HG02840 (cell line): ENCODE results near the gene TEX19.

Source experiments
- ATAC-seq: cut with Tn5 transposase; IDR thresholded peaks from one replicate; pipeline ENCODE4 v1.9.1; 2021; ENCODE audit warnings: mild to moderate bottlenecking, moderate library complexity, moderate number of reproducible peaks; ENCODE audit not compliant: unreplicated experiment, low FRiP score

The TEX19 gene

DNA sequence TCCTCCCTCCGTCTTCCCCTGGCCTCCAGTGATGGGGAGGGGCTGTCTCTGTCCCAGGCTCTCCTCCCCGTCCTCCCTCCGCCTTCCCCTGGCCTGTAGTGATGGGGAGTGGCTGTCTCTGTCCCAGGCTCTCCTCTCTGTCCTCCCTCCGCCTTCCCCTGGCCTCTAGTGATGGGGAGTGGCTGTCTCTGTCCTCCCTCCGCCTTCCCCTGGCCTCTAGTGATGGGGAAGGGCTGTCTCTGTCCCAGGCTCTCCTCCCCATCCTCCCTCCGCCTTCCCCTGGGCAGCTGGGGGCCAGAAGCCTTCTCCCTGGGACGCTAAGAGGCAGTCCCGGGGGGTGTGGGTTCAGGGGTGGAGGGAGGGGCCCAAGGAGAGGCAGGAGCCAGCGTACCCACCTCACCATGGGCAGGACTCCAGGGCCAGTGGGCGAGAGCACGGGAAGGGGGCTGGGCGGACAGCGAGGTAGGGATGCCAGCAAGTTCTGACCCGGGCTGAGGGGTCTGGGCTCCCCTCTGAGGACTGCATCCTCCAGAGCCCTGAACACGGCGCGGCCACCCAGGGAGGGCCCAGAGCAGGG lies 27.3 kb downstream of the TEX19 start:
- no peak for ATAC-seq

DNA sequence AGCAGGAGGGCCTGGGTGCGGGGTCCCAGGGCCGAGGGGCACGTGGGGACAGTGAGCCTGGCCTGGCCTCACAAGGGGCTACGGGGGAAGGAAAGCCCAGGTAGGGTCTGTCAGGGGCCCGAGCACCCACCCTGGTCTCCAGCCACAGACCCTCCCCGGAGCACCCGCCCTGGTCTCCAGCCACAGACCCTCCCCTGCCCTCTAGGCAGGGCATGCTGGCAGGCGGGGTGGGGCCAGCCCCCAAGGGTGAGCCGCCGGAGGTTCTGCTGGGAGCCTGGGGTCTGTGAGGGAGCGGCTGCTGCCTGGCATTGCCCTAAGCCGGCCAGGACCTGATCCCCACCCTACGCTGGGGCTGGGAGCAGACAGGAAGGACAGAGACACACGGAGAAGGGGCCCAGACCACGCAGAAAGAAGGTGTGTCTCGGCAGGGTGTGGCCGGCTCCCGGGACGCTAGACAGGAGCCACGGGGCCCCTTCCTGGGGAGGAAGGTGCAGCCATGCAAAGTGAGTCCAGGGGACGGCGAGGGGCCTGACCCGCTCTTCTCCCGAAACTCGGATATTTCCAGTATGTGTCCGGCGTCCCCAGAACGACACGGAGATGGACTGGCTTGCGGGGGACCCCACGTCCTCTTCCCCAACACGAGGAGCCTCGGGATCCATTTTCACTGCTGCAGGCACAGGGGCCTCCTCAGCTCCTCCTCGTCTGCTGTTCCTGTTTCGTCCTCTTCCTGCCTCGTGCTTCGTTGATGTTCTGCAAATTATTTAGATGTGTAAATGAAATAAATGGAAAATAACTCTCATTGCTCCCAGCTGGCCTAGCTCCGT lies 28.0 kb downstream of the TEX19 start:
- ATAC-seq: no peak

DNA sequence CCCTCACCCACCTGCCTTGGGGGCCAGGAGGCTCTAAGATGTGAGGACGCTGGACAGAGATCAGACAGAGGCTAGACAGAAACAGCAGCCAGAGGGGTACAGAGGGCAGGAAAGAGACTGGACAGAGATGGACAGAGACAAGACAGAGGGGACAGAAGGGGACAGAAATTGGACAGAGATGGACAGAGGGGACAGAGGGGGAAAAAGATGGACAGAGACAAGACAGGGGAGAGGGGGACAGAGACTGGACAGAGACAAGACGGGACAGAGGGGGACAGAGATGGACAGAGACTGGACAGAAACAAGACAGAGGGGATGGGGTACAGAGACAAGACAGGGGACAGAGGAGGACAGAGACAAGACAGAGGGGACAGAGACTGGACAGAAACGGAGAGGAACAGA lies 28.7 kb downstream of the TEX19 start:
- ATAC-seq: no peak

DNA sequence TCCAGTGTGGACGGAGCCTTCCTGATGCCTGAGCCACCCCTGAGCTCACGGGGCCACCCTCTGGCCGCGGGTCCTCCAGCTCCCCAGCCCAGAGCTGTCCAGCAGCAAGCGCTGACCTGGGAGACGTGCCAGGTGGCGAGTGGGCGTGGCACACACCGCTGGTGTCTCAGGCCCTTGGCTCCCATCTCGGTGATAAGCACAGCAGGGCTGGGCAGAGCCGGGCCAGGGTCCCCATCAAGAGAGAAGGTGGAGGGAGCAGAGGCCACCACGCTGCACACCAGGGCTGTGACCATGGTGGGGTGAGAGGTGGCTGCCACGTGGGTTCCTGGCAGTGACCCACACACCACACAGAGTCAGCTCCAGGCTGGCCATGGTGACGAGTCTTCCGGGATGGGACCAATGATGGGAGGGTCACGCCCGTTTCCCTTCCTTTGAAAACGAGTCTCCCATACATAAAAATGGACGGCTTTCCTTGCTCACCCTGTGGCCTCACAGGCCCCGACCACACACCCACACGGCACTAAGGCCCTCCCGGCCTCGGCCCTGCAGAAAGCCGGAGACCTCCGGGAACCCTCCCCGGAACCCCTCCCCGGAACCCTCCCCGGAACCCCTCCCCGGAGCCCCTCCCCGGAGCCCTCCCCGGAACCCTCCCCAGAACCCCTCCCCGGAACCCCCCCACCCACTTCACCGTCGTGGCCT lies 29.3 kb downstream of the TEX19 start:
- ATAC-seq: no peak

DNA sequence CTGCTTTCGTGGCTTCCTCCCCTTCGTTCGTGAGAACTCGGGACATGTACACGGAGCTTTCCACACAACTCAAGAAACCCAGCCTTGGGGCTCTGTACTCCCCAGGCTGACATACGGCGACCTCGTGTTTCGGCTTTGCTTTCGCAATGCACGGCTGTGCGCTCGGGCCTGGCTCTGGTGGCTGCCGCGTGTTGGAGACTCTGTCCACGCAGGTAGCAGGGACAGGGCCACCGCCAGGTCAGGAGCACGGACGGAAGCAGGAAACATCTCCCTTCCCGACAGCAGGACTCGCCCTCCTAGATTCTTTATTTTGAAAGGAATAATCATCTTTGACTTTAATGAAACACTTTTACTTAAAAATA lies 29.9 kb downstream of the TEX19 start:
- no peak for ATAC-seq

DNA sequence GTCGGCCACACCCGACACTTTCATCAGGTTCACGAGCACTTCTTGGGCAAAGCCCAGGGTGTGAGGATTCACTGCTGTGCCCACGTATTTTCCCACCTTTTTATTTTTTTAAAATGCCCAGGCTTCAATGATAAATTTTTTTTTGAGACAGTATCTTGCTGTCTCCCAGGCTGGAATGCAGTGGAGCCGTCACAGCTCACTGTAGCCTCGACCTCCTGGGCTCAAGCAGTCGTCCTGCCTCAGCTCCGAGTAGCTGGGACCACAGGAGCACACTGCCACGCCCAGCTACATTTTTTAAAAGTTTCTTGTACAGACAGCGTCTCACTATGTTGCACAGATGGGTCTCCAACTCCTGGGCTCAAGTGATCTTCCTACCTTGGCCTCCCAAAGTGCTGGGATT lies 30.3 kb downstream of the TEX19 start:
- ATAC-seq: no peak

DNA sequence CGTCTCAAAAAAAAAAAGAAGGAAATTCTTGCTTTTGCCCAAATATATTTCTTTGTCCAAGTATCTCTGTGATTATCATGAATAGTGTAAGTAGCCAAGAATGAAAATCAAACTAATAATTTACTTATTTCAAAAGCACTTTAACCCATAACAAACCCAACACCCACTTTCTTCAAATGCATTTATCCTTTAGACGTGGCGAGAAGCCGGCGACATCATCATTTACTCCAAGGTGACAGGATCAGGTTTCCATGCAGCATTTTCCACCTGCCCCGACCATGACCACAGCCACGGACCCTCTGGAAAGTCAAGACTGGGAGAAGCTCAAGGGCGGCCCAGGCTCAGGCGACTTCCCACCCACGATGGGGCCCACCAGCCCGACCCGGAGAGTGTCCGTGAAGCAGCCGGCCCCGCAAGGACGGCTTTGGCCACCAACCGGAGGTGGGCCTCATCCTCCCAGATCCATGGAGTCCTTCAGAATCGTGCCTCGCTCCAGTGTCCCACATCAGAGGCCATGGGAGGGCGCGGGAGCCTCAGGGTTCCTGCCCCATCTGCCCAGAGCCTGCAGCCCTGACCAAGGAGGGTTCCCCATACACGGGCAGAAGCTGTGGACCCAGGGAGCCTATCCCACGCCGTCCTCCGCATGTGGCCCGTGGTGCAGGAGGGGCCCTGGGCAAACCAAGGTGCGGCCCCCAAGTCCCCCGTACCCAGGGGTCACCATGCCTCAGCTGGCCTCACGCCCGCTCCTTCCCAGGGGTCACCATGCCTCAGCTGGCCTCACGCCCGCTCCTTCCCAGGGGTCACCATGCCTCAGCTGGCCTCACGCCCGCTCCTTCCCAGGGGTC lies 31.2 kb downstream of the TEX19 start:
- no peak for ATAC-seq

DNA sequence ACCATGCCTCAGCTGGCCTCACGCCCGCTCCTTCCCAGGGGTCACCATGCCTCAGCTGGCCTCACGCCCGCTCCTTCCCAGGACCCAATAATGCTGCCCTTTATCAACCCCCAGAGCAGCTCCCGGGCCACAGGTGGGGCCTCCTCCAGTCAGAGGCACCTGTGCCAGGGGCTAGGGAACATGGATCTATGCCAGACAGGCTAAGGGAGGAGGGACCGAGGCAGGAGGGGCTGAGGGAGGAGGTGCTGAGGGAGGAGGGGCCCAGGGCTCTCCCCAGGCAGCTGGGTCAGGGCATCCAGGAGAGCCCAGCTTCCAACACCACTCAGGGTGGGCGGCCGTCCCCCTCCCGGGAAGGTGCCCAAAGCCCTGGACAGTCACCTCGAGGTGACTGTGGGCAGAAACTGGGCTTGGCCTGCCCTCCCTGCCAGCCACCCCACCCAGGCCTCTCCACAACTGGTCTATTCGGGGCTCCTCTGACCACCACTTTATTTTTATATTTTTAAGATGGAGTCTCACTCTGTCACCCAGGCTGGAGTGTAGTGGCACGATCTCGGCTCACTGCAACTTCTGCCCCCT lies 31.9 kb downstream of the TEX19 start:
- no peak for ATAC-seq

DNA sequence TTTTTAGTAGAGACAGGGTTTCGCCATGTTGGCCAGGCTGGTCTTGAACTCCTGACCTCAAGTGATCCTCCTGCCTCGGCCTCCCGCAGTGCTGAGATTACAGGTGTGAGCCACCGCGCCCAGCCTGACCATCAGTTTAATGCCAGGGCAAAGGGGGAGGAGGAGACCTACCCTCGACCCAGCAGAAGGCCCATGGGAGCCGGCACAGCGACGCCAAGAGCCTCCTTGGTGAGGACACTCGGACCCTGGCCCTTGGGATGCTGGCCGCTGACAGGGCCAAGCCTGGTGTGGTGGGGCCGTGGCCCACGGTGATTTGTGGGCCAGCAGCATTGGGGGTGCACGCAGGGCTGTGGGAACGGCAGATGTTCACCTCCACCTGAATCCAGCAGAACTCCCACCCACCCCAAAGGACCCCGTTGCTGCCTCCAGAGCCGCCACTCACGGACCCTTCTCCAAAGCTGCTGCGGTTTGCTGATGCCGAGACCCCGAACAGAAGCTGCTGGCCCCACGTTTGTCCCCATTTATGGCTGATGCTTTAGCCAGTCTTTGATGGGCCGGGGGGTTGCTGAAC lies 32.5 kb downstream of the TEX19 start:
- no peak for ATAC-seq

DNA sequence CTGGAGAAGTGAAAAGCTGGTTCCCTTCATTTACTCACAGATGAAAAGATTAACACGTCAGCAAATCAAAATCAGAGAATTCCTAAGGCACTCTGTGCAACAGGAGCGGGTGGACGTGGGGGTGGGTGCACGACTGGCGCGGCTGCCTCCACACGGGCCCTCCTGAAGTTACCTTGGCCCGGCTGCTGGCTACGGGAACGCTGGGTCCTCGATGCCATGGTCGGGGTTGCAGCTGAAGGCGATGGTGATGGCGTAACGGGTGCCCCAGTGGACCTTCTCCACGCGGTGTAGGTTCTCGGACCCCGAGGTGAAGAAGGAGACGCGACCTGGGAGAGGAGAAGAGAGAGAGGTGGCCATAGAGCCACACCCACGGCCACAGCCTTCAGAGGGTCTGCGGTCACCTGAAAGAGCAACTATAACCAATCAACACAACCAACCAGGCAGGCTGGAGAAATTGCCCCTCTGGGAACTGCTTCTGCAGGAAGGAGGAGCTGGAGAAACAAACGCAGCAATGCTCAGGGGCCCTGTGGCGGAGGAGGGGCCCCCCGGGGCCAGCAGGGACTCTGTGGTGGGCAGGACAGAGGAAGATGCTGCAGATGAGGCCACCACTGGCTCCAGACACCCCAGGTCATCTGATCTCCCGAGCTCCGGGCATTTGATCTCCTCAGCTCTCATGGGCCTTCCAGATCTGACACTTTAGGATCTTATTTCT lies 33.3 kb downstream of the TEX19 start:
- no peak for ATAC-seq

DNA sequence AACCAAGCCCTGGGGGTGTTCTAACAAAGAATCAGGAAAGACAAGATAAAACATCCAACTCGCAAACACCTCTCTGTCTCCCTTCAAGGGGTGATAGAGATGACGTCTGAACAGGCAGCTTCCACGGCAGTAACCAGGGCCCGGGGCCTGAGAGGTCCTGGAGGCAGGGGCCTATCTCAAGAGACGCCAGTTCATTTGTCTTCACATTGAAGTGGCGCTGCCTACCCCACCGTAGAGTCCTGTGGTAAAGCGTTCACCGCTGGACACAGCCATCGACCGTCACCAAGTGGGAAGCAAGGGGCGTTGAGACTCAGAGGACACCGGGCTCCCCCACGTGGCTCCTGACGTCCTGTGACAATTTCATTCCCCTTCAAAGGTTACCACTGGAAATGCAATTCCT lies 33.9 kb downstream of the TEX19 start:
- no peak for ATAC-seq

DNA sequence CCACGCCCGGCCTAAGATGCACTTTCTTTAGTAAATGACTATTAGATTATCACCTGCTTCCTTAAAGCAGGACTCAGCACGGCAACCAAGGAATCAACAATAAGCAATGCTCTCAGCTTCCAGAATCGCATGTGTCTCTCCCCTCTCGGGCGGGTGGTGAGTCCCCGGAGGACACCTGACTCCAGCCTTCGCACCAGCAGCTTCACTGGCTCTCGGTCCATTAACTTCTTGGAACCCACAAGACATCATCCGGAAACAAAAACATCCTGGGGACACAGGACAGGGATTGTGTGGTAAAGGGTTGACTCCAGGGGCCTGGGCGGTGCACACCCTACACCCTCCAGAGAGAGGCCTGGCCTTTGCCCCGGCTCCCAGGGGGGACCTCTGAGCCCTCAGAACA lies 35.2 kb downstream of the TEX19 start:
- ATAC-seq: no peak

DNA sequence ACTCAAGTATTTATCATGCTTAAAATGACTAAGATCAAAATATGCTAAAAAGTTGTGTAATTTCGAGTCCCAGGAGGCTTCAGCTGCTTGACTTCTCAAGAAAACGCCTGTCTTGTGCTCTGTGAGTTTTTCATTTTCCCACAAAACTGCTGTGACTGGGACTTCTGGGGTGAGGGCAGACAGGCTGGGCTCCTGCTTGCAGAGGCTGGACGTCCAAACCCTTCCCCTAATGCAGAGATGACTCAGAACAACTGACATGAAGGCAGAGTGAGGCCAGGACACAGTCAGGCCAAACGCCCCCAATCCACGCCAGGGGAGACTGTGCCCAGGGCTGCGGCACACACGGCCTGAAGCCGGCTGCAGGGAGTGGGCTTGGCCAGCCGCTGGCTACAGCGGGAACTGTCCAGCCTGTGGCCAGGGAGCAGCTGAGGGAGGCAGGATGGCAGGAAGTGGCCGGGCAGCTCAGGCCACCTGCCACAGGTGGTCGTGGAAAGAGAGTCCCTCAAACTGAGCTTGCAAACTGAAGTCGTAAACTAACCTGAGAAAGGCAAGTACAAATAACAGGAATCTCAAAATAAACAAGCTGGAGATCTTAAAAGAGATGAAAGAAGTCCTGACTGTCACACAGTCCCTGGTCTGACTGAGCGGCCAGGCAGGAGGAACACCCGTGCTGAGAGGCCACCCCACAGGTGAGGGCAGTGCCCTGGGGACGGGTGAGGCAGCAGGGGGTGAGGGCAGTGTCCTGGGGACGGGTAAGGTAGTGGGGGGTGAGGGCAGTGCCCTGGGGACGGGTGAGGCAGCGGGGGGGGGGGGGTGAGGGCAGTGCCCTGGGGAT lies 37.8 kb downstream of the TEX19 start:
- ATAC-seq: no peak

DNA sequence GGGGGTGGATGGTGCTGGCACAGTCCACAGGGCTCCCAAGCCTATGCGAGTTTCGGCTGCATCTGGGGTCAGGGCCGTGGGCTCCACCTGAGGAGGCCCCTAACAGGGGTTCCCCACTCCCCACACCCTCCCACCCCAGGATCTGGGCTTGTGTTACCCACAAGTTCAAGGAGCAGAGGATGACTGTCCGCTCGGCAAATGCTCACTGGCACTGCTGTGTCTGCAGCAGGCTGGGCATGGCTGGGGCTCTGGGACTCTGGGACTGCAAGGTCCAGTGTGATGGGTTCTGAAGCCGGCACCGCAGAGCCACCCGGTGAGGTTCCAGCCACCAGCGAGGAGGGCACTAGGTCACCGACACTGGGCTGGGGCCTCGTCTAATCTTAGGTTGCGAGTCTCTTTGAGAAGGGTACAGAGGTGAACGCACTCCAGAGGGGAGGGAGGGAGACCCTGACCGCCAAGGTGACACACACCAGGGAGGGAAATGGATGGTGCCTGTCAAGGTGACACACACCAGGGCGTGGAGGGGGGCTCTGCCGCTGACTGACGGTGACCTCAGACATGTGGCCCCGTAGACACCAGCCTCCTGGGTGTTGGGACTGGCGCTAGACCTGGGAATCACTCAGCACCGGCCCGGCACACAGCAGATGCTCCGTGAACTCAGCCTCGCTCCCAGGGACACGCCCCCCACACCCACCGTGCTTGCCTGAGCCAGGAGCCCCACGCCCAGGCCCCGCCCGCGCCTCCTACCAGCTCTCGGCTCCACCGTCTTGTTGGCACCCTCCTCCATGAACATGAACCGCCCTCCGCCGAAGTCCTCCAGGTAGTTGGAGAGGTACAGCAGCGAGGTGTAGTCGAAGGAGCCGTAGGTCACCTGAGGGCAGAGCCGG lies 38.6 kb downstream of the TEX19 start:
- ATAC-seq: no peak

DNA sequence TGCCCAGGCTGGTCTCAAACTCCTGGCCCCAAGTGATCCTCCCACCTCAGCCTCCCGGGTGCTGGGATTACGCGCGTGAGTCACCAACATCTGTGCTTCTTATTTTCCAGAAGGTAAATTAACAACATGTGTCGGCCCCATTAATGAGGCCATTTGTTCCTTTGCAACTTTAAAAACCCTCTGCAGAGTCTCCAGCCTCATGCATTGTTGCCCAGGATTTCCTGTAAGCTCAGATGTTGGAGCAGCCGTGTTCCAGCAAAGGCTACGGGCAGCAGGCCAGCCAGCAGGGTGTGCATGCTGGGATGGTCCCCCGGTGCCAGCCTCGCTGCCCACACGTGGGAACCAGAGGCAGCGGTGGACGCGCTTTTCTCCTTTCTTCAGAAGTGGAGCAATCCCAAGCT lies 40.0 kb downstream of the TEX19 start:
- no peak for ATAC-seq

DNA sequence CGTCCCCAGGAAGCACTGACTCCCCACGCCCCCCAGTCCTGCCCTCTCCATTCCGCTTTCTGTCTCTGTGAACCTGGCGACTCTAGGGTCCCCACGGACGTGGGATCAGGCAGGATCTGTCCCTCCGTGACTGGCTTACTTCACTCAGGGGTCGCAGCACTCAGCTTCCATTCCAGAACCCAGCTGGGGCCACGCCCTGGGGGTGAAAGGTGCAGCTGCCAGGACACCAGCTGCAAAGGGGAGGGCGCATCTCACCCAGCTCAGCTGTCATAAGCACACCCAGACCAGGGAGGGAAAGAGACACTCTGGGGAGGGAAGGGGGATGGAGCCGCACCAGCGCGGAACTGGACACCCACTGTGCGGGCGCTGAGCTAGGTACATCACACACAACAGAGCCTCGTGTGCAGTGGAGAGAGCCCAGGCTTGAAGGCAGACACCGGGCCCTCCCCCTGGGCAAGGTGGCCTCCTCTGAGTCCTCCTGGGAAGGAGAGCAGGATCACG lies 40.6 kb downstream of the TEX19 start:
- no peak for ATAC-seq

DNA sequence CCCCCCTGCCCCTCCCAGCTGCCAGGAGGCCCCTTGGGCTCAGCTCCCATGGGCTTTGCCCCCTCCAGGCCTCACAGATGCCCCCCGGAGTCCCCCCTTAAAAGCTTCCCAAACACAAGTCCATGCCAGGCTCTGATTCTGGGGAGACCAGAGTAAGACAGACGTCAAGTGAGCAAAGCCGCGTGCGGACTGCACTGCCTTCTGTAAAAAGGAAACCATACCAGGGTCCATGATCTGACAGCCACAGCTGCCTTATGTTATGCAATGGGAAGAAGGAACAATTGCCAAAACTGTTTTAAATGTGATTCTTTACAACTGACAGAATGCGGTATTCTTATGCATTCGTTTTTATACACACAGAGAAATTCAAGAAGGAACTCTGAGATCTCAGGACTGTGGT lies 41.2 kb downstream of the TEX19 start:
- ATAC-seq: no peak

DNA sequence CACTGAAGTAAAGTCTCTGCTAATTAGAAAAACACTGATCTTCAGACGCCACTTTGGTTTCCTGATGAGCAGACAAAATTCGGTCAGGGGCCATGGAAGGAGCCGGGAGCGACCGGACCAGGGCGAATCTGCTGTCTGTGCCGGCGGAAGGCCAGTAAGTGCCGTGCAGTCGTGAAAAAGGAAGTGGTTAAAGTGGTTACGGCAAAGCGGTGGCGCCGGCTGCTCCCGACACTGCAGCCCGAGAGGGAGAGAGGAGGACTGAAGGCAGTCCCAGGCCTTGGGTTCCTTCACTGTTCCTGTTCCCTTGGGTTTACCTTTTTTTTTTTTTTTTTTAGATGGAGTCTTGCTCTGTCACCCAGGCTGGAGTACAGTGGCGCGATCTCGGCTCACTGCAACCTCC lies 41.8 kb downstream of the TEX19 start:
- no peak for ATAC-seq
